ENCODE results near the gene HNRNPLL. TPM values are rescaled to one million over a fixed set of nuclear protein-coding genes. Genes with fewer than 3 reads are reported as not detected.

Gene HNRNPLL
- total and polyA plus RNA-seq, 4 donors = 7.7 to 18.3 (median 13.1) TPM

GRCh38 chr2:38598200-38598990 lies 4.3 kb downstream of the HNRNPLL start:
- no peaks in the 10 kb centered on the region for H3K9me3 ChIP-seq (ENCODE audit: control insufficient read depth in 4 of 4, low read length in 3 of 4)

More at GRCh38 chr2:38598200-38598990, 4.3 kb downstream of the HNRNPLL start:
- Histone ChIP-seq H3K27ac (ENCODE audit: low read depth in 1 of 2, low read length in 2 of 2) (no peak overlapping the region), H3K9ac (ENCODE audit: low read depth in 1 of 2, low read length in 2 of 2) (no peak overlapping the region), H3K36me3 (ENCODE audit: control insufficient read depth in 4 of 4, insufficient read depth in 3 of 4, low read depth in 1 of 4, low read length in 3 of 4) (no peaks in the 10 kb centered on the region), H3K4me1 (ENCODE audit: control insufficient read depth in 4 of 4, insufficient read depth in 4 of 4, low read length in 3 of 4) (peaks cover 5 to 11% (median 9%) of the 10 kb centered on the region in 4 donors), H3K4me3 (ENCODE audit: low read depth in 1 of 3, low read length in 3 of 3) (no peak overlapping the region), H3K27me3 (ENCODE audit: control insufficient read depth in 4 of 4, insufficient read depth in 4 of 4, low read length in 3 of 4) (no peaks in the 10 kb centered on the region)
- TF ChIP-seq HNF4A (conservative IDR thresholded peaks at IDR 0.05) (no peak), JUND (IDR thresholded peaks at IDR 0.05) (no peak), MAX (IDR thresholded peaks at IDR 0.05) (no peak), ZBTB33 (IDR thresholded peaks at IDR 0.05) (no peak), FOXA1 (IDR thresholded peaks at IDR 0.05) (no peak), RXRA (IDR thresholded peaks at IDR 0.05) (no peak), TAF1 (conservative IDR thresholded peaks at IDR 0.05) (no peak), EGR1 (IDR thresholded peaks at IDR 0.05; ENCODE audit: low read depth in 2 of 2) (no peak), SP1 (IDR thresholded peaks at IDR 0.05) (no peak), NR2F2 (IDR thresholded peaks at IDR 0.05) (no peak), REST (IDR thresholded peaks at IDR 0.05) (no peak), YY1 (IDR thresholded peaks at IDR 0.05) (no peak), HNF4G (IDR thresholded peaks at IDR 0.05) (no peak), ATF3 (IDR thresholded peaks at IDR 0.05) (no peak), FOXA2 (IDR thresholded peaks at IDR 0.05) (no peak), RAD21 (IDR thresholded peaks at IDR 0.05) (no peak)
- TF ChIP-seq, protein P1, sequence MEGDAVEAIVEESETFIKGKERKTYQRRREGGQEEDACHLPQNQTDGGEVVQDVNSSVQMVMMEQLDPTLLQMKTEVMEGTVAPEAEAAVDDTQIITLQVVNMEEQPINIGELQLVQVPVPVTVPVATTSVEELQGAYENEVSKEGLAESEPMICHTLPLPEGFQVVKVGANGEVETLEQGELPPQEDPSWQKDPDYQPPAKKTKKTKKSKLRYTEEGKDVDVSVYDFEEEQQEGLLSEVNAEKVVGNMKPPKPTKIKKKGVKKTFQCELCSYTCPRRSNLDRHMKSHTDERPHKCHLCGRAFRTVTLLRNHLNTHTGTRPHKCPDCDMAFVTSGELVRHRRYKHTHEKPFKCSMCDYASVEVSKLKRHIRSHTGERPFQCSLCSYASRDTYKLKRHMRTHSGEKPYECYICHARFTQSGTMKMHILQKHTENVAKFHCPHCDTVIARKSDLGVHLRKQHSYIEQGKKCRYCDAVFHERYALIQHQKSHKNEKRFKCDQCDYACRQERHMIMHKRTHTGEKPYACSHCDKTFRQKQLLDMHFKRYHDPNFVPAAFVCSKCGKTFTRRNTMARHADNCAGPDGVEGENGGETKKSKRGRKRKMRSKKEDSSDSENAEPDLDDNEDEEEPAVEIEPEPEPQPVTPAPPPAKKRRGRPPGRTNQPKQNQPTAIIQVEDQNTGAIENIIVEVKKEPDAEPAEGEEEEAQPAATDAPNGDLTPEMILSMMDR (IDR thresholded peaks at IDR 0.05; ENCODE audit: low read depth, low read length, missing input control) = no peak
- DNase-seq (ENCODE audit: low spot score) = no peak
- WGBS = 89% methylated on average over 5 of the region's 5 CpGs

Data from liver (tissue), 9 donors.